ENCODE measurements around the gene ANAPC2.

- peak in 5 of 6 experiments; percentile 8 to 56 (median 47) for TF ChIP-seq CTCF (IDR thresholded peaks at IDR 0.05)
- peak; percentile 84 to 85 for TF ChIP-seq POLR2A (IDR thresholded peaks at IDR 0.05)
Measured at GRCh38 chr9:137188490-137189296, at the start of gene ANAPC2, which contains the start of gene SSNA1.
